HepG2 (cell line): ENCODE results near the gene MFF. TPM values are rescaled to one million over a fixed set of nuclear protein-coding genes. Genes with fewer than 3 reads are reported as not detected.

Source experiments
- CBX1 ChIP-seq: IDR thresholded peaks from one replicate; pipeline ENCODE4 v1.6.1; 2016; ENCODE audit warnings: antibody characterized with exemption, low read depth
- FOXP1 ChIP-seq, 2 experiments: fragments of 450-650 bp in 1 of 2; IDR thresholded peaks; 2 replicates each; pipeline ENCODE4 v1.6.1; 2017 to 2018; ENCODE audit warnings: antibody characterized with exemption in 1 of 2
- JARID2 ChIP-seq: sonication (generic); formaldehyde crosslinking; IDR thresholded peaks from 2 replicates; pipeline ENCODE4 v1.8.1; 2023; ENCODE audit warnings: missing genetic modification reagents, inconsistent platforms; ENCODE audit not compliant: insufficient replicate concordance
- MED1 ChIP-seq: sonication (generic); formaldehyde crosslinking; IDR thresholded peaks from 2 replicates; pipeline ENCODE4 v1.4.0; 2020; ENCODE audit warnings: missing genetic modification reagents
- NFRKB ChIP-seq: fragments of 450-650 bp; IDR thresholded peaks from 2 replicates; pipeline ENCODE4 v1.6.1; 2017
- PAXIP1 ChIP-seq: sonication (generic); formaldehyde crosslinking; conservative IDR thresholded peaks from 2 replicates; pipeline ENCODE4 v1.4.0; 2020; ENCODE audit warnings: mild to moderate bottlenecking, missing genetic modification reagents, moderate library complexity
- PLSCR1 ChIP-seq: sonication (generic); formaldehyde crosslinking; IDR thresholded peaks from 2 replicates; pipeline ENCODE4 v1.5.0; 2020; ENCODE audit warnings: missing genetic modification reagents, mild to moderate bottlenecking, borderline replicate concordance
- SP140L ChIP-seq: sonication (generic); formaldehyde crosslinking; IDR thresholded peaks from 2 replicates; pipeline ENCODE4 v1.4.0; 2020; ENCODE audit warnings: missing genetic modification reagents, borderline replicate concordance
- SRSF9 ChIP-seq: fragments of 200-400 bp; formaldehyde crosslinking; IDR thresholded peaks from 2 replicates; pipeline ENCODE4 v1.6.1; 2018; ENCODE audit warnings: borderline replicate concordance, mild to moderate bottlenecking, low read depth, low read length; ENCODE audit not compliant: insufficient read depth, poor library complexity, severe bottlenecking
- TRAFD1 ChIP-seq: sonication (generic); formaldehyde crosslinking; IDR thresholded peaks from 2 replicates; pipeline ENCODE4 v1.5.1; 2020; ENCODE audit warnings: missing genetic modification reagents, mild to moderate bottlenecking, borderline replicate concordance
- USF2 ChIP-seq, 2 experiments: sonication (generic) in 1 of 2; formaldehyde crosslinking in 1 of 2; IDR thresholded peaks; 2 replicates each; pipeline versions ENCODE4 v1.5.1 to v1.6.1; 2011 to 2020; ENCODE audit warnings: borderline replicate concordance in 1 of 2, low read depth in 1 of 2, low read length in 1 of 2, mild to moderate bottlenecking in 1 of 2, missing genetic modification reagents in 1 of 2, moderate library complexity in 1 of 2
- ZBTB44 ChIP-seq: sonication (generic); formaldehyde crosslinking; IDR thresholded peaks from 2 replicates; pipeline ENCODE4 v1.4.0; 2020; ENCODE audit warnings: missing genetic modification reagents
- ZMAT3 ChIP-seq: sonication (generic); formaldehyde crosslinking; conservative IDR thresholded peaks from 2 replicates; pipeline ENCODE4 v1.7.0; 2021; ENCODE audit warnings: missing genetic modification reagents
- ZNF235 ChIP-seq: sonication (generic); formaldehyde crosslinking; IDR thresholded peaks from 2 replicates; pipeline ENCODE4 v1.8.1; 2023; ENCODE audit warnings: mild to moderate bottlenecking, missing genetic modification reagents, borderline replicate concordance
- ZNF7 ChIP-seq: IDR thresholded peaks from 2 replicates; pipeline ENCODE4 v1.6.1; 2016; ENCODE audit warnings: missing biosample characterization, missing genetic modification reagents
- ZNF780A ChIP-seq: sonication (generic); formaldehyde crosslinking; IDR thresholded peaks from 2 replicates; pipeline ENCODE4 v1.8.0; 2022; ENCODE audit warnings: mild to moderate bottlenecking, missing genetic modification reagents, moderate library complexity
- ZSCAN9 ChIP-seq: IDR thresholded peaks from 2 replicates; pipeline ENCODE4 v1.6.1; 2016; ENCODE audit warnings: borderline replicate concordance
- polyA plus RNA-seq, 8 experiments: library from polyadenylated mRNA; depleted of rRNA in 3 of 8; stranded (reverse) in 7 of 8; unstranded in 1 of 8; fragments of >200 nt; fragmentation: Illumina TruSeq in 4 of 8; extraction: Trizol in 4 of 8; gene quantifications; 2 replicates each; pipeline versions ENCODE4 v1.2.1 to v1.2.3, GENCODE V29; 2011 to 2016; ENCODE audit warnings: low read depth in 4 of 8, missing spikeins in 1 of 8, mixed read lengths in 1 of 8; ENCODE audit not compliant: insufficient read depth in 1 of 8
- total RNA-seq, 5 experiments: library from RNA; depleted of rRNA; stranded (reverse); fragments of >200 nt; fragmentation: Illumina TruSeq; extraction: Trizol; gene quantifications; 2 replicates each; pipeline ENCODE4 v1.2.3, GENCODE V29; 2016; ENCODE audit warnings: low read depth in 1 of 5

MFF gene
- total and polyA plus RNA-seq, 2 of the 13 experiments (the other 11 are each of a cell fraction or from before 2014, with no cell fraction given) = 81.9 to 156 TPM

- peak; percentile 97 for TF ChIP-seq USF2 (IDR thresholded peaks at IDR 0.05; ENCODE audit: low read depth, low read length)
- peak; percentile 99 for TF ChIP-seq USF2 (CRISPR knock-in tag; IDR thresholded peaks at IDR 0.05; ENCODE audit: borderline replicate concordance)
- peak; percentile 99 for TF ChIP-seq CBX1
- 0 out of 2 replicates have a peak, but pooled peaks have one; percentile 9 for TF ChIP-seq FOXP1 (IDR thresholded peaks at IDR 0.05)
- TF ChIP-seq FOXP1 (CRISPR knock-in tag; IDR thresholded peaks at IDR 0.05) = peak; percentile 34; the same call in 1 of the 2 replicates
- TF ChIP-seq TRAFD1 (CRISPR knock-in tag) = no peak
- TF ChIP-seq ZSCAN9 = peak; percentile 89
- peak; percentile 75; the same call in 1 of the 2 replicates for TF ChIP-seq NFRKB
- TF ChIP-seq ZNF780A (CRISPR knock-in tag) = peak; percentile 84; the same call in 1 of the 2 replicates
- TF ChIP-seq PLSCR1 (CRISPR knock-in tag) = no peak
- peak; percentile 22; the same call in 1 of the 2 replicates for TF ChIP-seq ZNF7
- no peak for TF ChIP-seq SRSF9
- peak; percentile 98 for TF ChIP-seq JARID2 (CRISPR knock-in tag)
- TF ChIP-seq PAXIP1 (CRISPR knock-in tag) = peak; percentile 75
- TF ChIP-seq MED1 = peak; percentile 91
- TF ChIP-seq ZBTB44 = peak; percentile 96
- peak; percentile 71; the same call in 1 of the 2 replicates for TF ChIP-seq SP140L
- TF ChIP-seq ZMAT3 (CRISPR knock-in tag) = peak; percentile 98
- TF ChIP-seq ZNF235 (CRISPR knock-in tag) = peak; percentile 88; the same call in 1 of the 2 replicates
Measured at GRCh38 chr2:227324995-227325838, at the start of gene MFF (continued).
